SK-MEL-5 (cell line): Measurements from ENCODE around the gene DPH5. TPM values are rescaled to one million over a fixed set of nuclear protein-coding genes. Genes with fewer than 3 reads are reported as not detected.
"Not testable (repeated sequence)": the region's sequence is repeated elsewhere in the genome, so short reads cannot be mapped to it uniquely, and the experiment has no call there.

Experiments used
- DNase-seq: peaks from one replicate; pipeline ENCODE4 v3.0.0-alpha.2; 2016; ENCODE audit warnings: low read depth, low spot score
- in situ Hi-C: cut with HindIII; loops from 2 replicates; pipeline ENCODE4 v1.10.0; 2016; ENCODE audit warnings: low sequenced_read_pairs, high pct_unique_total_duplicates, low pct_unique_long_range_greater_than_20kb
- polyA plus RNA-seq, 2 experiments: library from polyadenylated mRNA; depleted of rRNA; stranded (reverse); fragments of >200 nt; gene quantifications; 2 replicates each; pipeline ENCODE4 v1.2.3, GENCODE V29; 2015
- total RNA-seq: library from RNA; depleted of rRNA; stranded (reverse); fragments of >200 nt; shearing (Covaris generic); gene quantifications from 2 replicates; pipeline ENCODE4 v1.2.3, GENCODE V29; 2014; rRNA removed

The DPH5 gene
- total RNA-seq, result 46.8 and 48.3 TPM in 2 replicates
- 51.9 and 64.9 TPM in 2 replicates for polyA plus RNA-seq (2015; cell fraction: cytosol; rRNA removed)
- polyA plus RNA-seq (2015; cell fraction: nucleus; rRNA removed), result 33.0 and 50.5 TPM in 2 replicates

GRCh38 chr1:101025657-101026429, at the start of gene DPH5:
DPH5 (minus strand) TSS chr1:101025784; CDS start chr1:101025443, 341 bp downstream.
- in situ Hi-C loops, result no loop called here
- peak; percentile 85 for DNase-seq

DNA sequence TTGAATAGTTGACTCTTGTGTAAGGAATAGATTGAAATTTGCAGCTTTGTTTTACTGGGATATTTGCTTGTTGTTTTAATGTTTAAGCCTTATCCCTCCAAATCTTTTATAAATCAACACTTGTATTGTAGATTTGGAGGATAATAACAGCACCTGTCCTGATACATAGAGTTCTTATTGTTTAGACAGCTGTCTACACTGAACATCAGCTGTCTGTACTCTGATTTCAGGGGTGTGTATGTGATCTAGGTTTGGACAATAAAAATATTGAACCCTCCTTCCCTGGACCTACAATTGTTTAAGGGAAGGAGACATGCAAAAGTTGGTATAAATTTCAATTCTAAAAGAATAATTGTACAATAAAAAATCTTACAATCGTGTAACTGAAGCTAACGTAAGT, 48.3 kb upstream of the DPH5 start:
- in situ Hi-C loops, result no loop called here
- DNase-seq, result no peak

- DNase-seq, result peak; percentile 2
- in situ Hi-C loops, result no loop called here
Observed at GRCh38 chr1:101071470-101071891, 45.9 kb upstream of the DPH5 start.

DNA sequence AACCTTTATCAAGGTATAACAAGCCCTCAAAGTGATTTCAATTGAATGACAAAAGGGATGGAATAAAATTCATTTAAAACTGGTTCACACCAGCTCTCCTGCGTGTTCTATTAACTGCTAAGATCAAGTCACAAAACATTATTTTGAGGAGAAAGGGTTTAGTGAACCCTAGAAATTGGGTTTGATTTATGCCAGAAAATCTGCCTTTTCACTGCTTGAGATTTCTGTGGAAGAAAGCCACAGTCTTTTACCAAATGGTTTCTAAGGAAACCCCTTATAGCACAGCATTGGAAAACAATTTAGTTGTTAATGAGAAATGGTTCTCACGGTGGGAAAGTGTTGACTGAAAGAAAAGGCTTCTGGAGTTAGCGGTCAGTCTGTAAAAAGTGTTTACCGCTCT, 43.6 kb upstream of the DPH5 start:
- DNase-seq, result no peak
- in situ Hi-C loops, result no loop called here

DNA sequence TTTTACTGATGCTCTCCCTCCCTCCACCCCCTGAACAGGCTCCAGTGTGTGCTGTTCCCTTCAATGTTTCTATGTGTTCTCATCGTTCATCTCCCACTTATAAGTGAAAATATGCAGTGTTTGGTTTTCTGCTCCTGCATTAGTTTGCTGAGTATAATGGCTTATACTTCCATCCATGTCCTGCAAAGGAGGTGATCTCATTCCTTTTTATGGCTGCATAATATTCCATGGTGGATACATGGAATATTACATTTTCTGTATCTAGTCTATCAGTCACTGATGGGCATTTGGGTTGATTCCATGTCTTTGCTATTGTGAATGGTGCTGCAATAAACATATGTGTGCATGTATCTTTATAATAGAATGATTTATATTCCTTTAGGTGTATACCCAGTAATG, 41.4 kb upstream of the DPH5 start:
- DNase-seq, in situ Hi-C loops: not testable (repeated sequence)

DNA sequence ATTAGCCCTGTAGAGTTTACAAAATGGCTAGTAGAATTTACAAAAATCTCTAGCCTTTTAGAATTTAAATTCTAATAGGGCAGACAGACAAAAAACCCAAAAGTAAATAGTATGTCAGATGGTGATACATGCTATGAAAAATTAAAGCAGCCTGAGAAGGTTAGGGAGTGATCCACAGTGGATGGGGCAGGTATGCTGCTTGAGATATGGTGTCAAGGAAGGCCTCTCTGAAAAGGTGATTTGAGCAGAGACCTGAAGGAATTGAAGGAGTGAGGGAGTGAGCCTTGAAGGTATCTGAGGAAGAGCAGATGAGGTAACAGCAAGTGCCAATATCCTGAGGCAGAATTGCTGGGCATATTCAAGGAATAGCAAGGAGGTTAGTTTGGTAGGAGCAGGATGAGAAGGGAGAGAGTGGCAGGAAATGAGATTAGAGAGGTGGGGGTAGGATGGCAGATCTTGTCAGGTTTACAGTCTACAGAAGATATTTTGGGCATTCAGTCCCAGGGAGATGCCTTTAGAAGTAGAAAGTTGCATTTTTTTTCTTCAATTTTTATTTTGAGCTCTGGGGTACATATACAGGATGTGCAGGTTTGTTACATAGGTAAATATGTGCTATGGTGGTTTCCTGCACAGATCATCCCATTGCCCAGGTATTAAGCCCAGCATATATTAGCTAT, 40.8 kb upstream of the DPH5 start:
- in situ Hi-C loops, result no loop called here
- DNase-seq, result no peak

DNA sequence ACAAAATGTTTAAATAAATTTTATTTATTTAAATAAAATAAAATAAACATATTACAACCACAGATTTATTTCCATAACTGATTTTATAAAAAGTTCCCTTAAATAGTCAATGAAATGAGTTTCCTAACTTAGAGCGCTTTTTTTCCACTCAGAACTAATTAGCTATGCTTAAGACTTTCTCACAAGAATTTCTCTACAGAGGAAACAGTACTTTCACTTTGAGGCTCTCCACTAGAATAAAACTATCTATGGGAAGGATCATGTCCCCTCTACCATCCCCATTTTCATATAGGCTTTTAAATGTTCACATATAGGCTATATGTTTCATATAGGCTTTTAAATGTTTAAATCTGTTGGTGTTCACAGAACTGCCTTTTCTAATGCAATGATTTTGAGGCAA, 40.0 kb upstream of the DPH5 start:
- DNase-seq, result no peak
- in situ Hi-C loops, result no loop called here

DNA sequence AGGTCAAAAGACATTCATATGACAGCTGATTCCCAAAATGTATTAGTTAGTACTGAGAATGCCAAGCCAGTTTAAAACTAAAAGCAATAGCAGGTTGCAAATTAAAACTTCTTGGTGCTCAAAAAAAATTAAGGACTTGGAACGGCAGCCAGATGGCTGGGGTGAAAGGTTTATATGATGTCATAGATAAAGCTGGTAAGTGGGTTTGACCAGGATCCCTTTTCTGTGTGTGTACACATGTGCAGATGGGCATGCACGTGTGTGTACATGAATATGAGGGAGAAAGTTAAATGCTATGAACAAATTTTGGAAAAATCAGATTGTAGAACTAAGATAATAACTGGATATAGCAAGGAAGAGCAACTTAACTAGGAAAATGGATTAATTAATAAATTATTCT, 39.1 kb upstream of the DPH5 start:
- DNase-seq, result no peak
- in situ Hi-C loops, result no loop called here

- in situ Hi-C loops, result no loop called here
- DNase-seq, result no peak
Observed at GRCh38 chr1:101060992-101061391, 35.4 kb upstream of the DPH5 start.

- in situ Hi-C loops, result no loop called here
- DNase-seq, result no peak
Observed at GRCh38 chr1:101059945-101060542, 34.5 kb upstream of the DPH5 start.

GRCh38 chr1:101055623-101056022, 30.0 kb upstream of the DPH5 start:
- DNase-seq, result no peak
- in situ Hi-C loops, result no loop called here

DNA sequence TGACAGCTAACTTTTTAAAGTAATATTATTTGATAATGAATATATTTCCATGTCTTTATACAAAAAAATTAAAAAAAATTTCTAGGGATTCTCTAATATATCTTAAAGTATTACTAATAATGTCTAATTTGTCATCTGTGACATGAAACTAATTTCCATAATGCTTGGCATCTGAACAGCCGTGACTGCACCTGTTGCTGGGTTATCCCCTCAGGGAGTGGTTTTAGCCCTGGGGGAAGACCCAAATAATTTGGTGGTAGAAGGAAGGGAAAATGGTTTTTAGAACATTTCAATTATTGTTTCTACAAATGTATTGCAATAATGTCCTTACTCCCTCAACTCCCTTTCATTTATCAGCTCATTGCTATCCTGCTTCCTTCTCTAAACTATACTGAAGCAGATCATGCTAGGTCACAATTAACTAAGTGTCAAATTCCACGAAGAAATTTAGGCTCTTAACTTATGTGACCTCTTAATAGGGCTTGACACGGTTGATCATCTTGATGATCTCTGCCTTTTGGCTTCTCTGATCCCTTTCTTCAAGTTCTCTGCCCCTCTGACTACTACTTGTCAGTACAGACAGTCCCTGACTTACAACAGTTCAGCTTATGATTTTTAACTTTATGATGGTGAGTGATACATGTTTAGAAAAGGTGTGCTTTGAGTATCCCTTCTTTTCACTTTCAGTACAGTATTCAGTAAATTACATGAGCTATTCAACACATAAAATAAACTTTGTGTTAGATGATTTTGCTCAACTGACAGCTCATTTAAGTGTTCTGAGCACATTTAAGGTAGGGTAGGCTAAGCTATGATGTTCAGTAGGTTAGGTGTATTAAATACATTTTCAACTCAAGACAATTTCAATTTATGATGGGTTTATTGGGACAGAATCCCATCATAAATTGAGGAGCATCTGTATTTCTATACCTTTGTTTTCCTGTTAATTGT, 26.4 kb upstream of the DPH5 start:
- in situ Hi-C loops, result no loop called here

DNA sequence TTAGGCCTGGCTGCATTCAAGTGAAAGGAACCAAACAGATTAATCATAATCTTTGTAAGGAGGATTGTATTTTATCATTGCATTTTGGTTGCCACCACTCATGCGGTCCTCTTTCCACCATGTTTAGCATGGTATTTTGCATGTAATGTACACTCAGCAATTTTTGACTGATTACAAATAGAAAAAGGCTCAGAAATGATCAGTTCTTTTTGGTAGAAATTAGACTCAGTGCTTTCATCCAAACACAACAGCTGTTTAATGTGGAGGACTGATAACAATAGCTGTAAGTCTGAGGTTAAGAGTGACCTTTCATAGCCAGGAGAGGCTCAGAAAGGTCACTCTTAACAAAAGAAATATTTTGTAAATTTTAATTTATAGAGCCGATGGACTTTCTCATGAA, 25.3 kb upstream of the DPH5 start:
- in situ Hi-C loops, result no loop called here
- DNase-seq, result no peak

More for the DNA sequence above, 26.4 kb upstream of the DPH5 start:
- DNase-seq, result no peak

DNA sequence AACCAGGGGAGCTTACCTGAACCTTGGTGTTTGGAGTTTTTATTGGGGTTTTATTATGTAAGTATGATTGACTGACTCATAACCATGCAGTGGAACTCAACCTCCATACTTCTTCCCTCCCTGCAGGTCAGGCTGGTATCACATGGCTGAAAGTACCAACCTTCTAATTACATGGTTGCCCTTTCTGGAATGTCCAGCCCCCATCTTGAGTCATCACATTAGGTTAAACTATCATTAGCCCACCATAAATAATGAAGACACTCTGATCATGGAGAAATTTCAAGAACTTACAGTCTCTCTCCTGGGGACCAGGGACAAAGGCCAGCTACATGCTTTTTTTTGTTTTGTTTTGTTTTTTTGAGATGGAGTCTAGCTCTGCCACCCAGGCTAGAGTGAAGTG, 19.2 kb upstream of the DPH5 start:
- peak; percentile 9 for DNase-seq
- in situ Hi-C loops, result no loop called here

- in situ Hi-C loops, result no loop called here
- DNase-seq, result no peak
Observed at GRCh38 chr1:101044259-101044658, 18.7 kb upstream of the DPH5 start.

DNA sequence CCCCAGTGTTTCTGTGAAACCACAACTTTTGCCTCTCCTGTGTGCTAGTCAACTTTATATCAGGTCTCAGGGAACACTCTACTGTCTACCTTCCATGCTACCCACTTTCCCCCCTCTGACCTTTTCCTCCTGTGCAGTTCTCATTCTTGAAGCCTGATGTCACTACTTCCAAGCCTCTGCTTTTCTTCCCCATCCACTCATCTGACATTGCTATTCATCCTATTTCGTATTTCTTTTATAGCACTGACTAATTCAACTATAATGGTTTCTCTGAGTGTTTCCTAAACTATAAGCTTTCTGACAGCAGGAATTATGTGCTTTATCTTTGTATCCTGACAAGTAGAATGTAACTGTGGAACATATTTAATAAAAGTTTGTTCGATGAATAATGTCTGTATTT, 18.2 kb upstream of the DPH5 start:
- in situ Hi-C loops, result no loop called here
- DNase-seq, result no peak

- in situ Hi-C loops, result no loop called here
- no peak for DNase-seq
Observed at GRCh38 chr1:101041300-101041699, 15.7 kb upstream of the DPH5 start.

DNA sequence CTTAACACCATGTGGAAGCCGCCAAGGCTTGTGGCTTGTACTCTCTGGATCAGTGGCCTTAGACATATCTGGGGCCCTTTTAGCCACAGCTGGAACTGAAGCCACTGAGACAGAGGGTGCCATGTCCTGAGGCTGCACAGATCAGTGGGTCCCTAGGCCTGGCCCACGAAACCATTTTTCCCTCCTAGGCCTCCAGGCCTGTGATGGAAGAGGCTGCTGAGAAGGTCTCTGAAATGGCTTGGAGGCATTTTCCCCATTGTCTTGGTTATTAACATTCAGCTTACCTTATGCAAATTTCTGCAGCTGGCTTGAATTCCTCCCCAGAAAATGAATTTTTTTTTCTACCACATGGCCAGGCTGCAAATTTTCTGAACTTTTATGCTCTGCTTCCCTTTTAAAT, 15.1 kb upstream of the DPH5 start:
- in situ Hi-C loops, result no loop called here
- DNase-seq, result no peak
